Superior temporal gyrus (tissue), 1 donor: Measurements from ENCODE around the gene PACRG.
A peak's percentile ranks its signal among the peaks of the same experiment; 100 is the strongest.

ENCODE experiments used
- DNase-seq: peaks from one replicate; pipeline ENCODE4 v3.0.0-alpha.2; 2016; ENCODE audit errors: extremely low spot score

PACRG gene

DNA sequence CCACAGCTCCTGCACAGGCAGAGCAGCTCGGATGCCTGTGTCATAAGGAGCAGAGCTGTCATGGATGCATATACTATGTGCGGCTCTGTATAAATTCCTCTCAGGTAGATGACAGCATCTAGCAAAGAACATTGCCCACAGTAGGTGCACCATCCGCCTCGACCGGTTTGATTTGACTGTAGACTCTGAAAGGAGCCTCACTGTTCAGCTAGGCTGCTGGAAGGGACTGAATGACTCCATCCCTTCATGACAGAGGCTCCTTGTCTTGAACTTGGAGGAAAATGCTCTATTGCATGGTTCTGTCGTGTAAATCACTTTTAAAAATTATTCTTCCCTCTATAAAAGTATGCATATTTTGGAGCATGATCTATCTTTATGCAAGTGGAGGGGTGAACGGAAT is 557.9 kb downstream of the PACRG start:
- DNase-seq, result peak; percentile 81

DNA sequence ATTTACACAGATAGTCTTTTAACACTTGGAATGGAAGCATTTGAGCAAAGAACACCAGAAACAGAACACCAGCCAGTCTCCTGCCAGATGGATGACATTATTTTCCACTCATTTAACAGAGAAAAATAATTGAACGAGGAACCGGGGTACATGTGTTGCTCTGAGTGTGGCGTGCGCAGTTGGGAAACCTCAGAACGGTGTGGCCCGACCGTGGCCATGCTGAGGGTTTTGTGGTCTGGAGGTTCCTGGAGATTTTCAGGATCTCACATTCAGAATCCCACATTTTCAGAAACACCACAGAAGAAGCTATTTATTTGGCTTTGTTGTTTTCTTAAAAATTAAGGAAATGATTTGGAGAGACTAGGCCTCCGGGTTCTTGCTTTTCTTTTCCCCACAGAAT is 559.9 kb downstream of the PACRG start:
- no peak for DNase-seq

DNA sequence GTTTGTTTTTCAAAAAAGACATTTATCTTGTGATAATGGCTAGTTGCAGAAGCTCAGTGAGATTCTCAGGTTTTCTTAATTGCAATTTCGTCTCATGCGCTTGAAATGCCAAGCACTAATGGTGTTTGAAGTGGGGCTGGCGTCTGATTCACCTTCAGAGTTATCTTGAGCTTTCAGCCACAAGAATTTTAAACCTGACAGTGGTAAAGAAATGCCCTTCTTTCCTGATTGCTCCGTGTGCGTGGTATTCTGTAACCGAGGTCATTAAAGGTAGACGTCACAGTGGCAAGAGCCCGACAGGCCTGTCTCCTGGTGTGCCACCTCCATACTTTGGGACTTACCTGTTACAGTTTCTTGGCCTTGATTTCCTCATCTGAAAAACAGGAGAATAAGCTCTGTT is 560.3 kb downstream of the PACRG start:
- no peak for DNase-seq

DNA sequence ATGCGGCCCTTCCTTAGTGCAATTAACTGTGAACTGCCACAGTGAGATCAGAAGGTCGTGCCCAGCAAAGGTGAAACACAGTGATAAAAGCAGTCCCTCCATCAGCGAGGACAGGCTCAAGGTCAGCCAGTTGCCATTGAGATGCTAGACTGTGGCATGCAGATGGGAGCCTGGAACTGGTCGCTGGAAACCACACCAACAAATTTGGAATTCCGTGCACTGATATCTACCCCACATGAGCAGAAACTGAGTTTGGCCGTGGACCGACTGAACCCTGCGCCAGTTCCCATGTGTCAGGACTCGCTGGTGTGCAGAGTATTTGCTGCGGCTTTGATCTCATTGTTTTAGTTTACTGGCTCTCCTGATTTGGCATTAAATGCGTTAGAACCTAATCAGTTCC is 561.1 kb downstream of the PACRG start:
- no peak for DNase-seq

DNA sequence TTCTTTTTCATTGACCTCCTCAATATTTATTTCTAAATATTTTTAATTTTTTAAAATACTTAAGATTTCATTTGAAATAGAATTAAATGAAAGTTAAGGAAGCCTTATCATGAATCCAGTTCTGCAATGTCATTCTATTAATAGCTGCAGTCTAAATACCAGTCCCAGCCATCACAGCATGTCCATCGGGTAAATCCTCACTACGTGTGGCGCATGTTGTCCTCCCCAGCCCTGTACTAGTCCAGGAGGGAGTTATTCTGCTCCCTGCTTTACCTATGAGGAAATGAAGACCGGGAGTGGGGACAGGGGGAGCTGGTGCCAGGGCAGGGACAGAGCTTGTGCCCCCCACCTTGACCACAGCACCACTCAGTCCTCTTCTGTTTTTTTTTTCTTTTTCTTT is 561.7 kb downstream of the PACRG start:
- no peak for DNase-seq

DNA sequence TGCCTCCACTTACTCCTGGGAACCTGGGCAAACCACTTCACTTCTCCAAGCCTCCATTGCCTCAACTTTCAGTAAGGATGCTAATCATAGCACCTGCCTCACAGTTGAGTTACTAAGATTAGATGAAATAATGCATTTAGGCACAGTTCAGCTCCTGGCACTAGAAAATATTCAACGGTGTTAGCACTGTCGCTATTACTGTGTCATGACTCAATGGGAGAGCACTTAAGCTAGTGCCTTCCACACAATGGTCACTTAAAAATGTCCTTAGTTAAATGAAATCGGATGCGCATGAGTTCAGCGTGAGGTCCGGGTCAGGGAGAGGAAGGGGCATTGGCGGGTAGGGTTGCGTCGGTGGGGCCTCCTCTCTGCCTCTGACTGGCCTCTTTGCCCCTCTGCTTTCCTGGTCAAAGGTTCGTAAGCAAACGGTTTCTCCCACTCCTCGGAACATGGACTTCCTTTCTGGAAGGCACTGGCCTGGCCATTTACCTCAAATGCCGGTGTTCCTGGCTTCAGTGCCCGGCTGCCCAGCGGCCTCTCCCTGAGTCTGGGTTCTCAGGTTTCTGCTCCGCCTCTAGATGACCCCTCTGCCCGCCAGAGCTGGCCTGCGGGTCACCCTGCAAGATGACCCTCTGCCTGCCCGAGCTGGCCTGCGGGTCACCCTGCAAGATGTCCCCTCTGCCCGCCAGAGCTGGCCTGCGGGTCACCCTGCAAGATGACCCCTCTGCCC is 562.9 kb downstream of the PACRG start:
- DNase-seq, result no peak

DNA sequence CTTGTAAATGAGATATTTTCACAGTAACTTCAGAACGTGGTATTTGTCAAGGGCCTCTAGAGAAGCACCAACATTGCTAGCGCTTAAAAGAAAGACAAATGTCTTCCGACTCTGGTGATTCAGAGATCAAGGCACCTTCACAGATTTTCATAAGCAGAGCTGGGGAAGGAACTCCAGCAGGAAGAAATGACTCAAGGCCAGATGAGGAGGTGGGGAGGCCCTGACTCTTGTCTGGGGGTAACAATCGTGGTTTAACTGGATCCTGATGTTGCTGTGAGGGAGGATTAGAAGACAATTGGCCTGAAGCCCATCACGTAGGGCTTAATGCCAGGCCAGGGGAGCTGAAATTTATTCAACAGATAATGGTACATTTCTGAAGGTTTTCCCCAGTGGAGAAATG is 563.8 kb downstream of the PACRG start:
- no peak for DNase-seq

DNA sequence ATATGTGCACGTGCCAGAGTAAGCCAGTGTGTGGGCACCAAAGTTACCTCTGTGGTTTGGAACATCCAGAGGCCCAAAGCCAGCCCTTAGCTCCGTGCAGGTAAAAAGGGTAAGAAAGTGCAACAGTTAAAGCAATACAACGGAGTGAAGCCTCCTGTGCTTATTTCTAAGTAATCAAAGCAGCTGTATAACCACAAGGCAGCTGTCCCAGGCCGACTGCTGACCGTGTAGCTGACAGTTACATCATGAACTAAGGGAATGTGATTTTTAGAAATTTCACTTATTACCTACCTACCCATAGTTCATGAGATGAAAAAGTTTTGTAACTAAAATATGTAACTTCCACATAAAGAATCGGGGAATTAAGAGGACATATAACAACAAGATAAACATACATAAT is 565.5 kb downstream of the PACRG start:
- no peak for DNase-seq

DNA sequence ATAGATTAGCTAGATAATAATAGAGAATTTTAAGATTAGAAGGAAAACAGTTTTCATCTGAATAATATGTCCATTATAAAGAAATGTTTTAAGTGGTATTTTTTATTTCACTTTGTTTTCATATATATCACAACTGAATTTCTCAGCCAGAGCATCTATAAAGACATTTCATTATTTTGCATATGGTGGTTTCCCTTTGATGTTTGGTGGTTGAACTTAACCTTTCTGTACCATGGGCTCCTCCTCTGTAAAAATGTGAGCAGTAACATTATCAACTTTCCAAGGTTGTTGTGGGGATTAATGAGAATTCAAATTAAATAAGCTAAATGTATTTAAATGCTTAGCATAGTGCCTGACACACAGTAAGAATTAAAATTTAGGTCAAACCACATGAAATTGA is 567.0 kb downstream of the PACRG start:
- no peak for DNase-seq

DNA sequence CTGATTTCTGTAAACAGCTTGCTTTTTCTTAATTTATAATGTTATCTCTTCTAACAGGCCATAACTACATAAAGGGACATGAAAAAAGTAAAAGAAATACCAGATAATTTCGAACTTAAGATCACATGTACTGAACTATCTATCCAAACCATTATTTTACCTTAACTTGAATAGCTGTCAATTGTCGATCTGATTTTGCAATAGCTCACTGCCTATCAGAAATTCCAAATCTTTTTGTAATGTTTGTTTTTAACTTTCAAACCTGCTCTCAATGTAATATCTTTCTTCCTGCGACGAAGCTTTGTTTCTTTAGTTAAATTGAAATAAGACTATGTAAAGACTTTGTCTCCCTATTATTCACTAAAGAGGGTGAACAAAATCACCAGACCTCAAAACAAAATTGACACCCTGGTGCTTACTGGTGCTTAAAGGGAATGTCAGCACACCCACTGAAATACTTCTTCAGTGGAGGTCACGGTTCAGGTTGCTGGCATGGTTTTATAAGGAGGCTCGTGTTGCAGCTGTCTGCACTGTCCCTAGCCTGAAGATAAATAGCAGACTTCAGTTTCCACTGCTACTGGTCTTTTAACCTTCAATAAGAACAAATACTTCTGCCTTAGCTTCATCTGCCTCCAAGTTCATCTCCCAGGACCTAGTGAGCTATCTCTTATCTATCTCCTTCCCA is 569.2 kb downstream of the PACRG start:
- no peak for DNase-seq

DNA sequence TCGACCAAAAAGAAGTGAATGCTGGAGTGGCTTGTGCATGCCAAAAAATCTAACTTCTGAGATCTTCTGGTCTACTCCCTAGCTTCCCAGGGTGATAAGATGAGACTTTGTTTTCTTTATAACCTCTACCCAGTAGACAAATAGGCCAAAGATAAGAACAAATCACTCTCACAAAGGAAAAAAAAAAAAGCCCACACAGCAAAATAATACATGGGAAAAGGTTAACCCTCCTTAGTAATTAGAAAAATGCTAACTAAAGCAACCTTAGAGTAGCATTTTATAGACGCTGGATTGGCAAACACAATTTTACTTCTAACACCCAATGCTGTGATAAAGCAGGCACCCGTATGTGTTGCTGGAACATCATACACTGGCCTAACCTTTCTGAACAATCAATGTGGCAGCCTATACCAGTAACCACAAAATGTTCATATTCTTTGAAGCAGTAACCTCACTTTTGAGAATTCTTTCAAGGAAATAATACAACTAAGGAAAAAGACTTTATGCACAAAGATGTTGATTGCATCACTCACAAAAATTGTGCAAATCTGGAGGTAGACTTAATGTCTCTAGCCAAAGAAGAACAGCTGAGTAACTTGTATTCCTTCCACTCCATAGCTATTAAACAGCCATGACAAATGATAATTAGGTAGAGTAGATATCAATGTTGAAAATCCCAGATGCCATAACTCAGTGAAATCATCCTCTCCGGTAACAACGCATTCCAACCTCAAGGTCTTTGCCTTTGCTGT is 570.5 kb downstream of the PACRG start:
- no peak for DNase-seq

DNA sequence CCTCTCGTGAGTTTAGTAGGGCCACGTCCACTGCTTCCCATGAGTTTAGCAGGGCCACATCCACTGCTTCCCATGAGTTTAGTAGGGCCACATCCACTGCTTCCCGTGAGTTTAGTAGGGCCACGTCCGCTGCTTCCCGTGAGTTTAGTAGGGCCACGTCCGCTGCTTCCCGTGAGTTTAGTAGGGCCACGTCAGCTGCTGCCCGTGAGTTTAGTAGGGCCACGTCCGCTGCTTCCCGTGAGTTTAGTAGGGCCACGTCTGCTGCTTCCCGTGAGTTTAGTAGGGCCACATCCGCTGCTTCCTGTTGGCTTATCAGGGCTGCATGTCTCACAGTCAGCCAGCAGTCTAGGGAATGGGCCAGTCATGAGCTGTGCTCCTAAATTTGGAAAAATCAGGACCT is 573.1 kb downstream of the PACRG start:
- DNase-seq, result no peak

DNA sequence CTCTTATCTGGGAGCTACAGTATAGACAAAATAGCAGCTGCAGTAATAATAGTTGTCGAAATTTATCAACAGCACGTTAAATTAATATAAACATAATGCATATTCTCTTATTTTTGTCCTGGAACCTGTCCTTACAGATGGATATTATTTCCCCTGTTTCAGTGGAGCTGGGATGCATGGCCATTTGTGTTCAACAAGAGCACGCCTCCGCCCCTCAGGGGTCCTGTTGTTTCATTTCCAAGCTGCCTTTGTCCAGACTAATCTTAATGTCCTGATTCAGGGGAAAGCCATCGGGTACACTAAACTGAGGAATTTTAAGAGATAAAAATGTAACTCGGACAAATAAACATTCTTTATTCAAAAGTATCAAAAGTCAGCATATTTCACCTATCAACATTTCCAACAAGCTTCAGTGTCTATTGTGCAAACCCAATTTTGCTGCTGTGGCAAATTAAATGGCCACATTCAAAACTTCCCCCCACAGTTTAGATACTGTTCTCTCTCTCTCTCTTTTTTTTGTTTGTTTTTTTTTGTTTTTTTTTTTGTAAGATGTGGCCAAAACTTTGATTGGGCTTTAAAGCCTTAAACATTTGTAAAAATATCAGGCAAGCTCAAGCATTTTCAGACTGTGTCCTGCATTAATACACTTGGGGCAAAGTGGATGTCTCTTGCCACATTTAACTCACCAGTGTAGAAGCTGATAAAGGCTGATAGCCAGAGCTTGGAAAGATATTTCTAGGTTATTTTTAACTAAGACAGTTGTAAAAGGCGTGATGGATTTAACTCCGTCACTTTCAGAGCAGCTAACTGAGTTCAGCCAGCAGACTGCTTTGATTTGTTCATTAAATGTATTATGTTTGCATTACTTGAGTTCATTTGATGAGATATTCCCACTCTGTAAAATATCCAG is 574.2 kb downstream of the PACRG start:
- DNase-seq, result peak; percentile 36

DNA sequence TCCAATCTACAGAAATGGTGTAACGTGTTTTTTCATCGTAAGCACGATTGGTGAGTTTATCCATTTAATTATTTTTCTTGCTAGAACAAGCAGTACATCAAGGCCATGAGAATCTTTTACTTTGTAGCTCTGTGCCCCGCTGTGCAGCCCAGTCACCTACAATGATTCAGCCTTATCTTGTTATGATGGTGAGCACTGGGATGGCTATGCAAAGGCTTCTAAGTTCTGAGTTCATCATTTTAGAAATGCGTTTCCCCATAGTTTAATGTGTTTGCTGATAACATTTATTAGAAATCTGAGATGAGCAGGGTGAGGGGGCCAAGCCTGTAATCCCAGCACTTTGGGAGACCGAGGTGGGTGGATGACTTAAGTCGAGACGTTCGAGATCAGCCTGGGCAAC is 575.0 kb downstream of the PACRG start:
- no peak for DNase-seq

DNA sequence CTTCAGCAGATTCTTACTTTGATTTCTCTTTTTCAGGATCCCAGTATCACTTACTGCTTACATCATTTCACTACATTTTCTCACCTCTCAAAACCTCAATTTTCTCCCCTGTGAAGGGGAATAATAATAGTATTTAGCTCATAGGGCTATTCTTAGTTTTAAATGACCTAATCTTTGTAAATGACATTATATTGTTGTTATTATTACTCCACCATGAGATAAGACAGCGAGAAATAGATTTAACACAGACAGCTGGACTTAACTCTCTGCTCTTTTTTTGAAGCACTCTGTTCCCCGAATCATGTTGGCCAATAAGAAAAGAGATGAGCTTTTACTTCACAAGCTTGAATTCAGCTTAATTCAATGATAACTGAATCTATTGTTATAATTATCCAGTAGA is 578.2 kb downstream of the PACRG start:
- no peak for DNase-seq

DNA sequence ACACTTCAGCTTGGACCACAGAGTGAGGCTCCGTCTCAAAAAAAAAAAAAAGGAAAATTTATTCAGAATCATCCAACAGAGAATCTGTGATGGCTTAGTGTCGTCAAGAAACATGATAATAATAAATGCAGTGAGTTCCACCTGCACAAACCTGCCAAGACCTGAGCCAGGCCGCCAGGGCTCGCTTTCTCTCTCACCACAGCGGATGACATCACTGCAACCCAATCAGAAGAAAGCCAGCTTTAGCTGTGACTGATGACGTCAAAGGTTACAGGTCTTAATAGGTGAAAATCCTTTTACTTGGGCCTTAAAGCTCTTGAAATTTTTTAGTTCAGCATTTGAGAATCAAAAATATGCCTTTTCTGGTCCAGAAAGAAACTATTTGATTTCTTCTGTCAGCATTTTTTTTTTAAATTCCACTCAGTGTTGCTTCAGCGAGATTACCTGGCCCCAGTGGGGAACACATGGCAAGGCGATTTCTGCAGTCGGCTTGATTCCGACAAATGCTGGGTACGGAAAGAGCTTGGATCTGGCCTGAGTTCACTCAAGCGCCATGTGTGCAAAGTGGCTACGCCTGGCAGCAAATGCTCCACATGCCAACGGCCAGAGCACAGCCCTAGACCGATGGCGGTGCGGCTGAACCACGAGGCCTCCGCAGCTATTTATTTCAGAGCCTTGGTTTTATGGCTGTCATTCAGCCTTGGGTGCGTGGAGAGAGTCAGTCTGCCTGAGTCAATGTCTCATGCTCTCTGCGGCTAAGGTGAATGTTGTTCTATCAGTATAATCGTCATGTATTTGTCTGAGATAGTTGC is 581.1 kb downstream of the PACRG start:
- no peak for DNase-seq

DNA sequence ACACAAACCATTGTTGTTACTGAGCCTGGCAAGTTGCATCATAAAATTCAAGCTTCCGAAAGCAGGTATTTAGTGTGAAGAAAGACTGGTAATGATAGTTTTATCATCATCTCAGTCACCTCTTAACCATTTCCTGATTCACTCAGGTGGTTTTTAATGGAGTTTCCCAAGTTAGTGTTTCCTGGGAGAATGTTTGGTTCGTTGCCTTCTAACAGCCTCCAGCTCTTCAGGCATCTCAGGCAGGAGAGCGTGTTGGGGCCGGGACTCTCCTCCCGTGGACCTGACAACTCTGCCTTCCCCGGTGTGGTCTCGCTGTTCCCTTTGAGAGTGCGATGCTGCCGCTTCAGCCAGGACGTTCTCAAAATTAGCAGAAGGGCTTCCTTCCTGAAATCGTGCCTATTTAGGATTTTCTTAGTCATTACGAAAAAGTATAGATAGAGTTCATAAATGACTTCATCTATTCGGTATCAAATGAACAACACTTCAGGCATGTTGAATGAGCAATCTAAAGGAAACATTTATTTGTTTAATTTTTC is 581.8 kb downstream of the PACRG start:
- no peak for DNase-seq

DNA sequence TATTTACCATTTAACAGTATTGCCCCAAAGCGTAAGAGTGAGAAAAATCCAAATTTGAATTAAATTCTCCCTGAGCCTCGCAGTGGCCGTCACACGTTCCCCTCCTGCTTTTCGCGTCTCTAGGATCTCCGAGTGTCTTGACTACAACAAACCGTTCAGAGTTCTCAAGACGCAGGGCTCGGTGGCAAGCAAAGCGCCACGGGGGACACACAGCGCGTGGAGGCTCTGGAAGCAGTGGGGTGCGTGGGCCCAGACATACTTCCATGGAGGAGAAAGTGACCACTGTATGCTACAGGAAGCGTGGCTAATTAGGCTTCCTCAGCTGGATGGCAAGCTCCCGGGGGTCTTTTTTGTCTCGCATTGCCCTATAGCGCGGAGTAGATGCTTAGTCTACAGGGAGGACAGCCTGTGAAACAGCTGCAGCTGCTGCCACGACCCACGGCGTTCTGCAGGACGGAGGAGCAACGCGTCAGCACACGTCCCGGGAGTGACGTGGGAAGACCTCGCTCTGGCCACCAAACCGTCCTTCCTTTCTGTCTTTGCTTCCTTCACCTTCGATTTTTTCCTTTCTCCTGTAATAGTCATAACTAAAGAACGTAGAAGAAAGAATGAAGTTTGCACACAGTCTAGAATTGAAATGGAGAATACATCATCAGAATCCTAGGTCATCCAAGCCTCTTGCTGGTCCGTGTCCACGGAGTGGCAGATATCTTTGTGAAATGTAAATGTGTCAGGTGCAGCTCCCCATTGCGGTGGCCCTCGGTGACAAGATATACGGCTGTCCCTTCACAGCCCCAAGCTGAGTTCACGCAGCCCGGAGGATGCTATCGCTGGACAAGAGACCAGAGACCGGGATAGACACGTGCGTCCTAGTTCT is 582.6 kb downstream of the PACRG start:
- DNase-seq, result no peak

DNA sequence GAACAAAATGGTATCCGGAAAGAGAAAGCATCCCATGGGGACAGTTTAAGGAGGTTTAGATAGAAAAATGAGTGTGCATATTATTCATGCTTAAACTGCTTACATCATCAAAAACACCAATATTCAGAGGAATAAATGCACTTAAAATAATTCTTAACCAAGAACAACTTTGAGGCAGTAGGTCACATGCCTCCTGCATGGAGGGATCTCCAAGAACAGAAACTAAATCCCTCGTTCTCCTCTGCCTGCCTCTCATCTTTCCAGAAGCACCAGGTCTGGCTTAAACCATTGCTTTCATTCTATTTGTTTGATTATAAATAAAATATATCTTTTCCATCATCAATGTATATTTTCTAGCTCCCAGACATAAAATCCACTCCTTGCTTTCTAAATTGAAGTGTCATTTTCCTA is 583.2 kb downstream of the PACRG start:
- no peak for DNase-seq

DNA sequence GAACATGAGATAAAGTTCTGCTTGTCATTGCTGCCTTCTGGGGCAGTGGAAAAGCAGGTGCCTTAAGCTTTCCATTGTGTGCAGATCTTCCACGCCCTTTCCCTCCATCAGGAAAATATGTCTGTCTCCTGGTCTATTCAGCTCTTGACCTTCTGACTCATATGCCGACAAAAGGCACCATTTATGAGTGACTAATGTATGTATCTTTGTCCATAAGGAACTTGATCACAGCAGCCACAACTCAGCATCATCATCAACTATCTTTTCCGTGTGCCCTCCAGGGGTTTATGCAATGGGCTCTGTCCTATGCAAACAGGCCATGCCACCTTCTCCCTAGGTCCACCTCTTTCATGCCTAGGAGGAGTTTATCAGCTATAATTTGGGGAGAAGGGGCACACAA is 584.1 kb downstream of the PACRG start:
- no peak for DNase-seq
